Stomach (tissue), 9 donors: ENCODE results near the gene PSMB7. TPM values are rescaled to one million over a fixed set of nuclear protein-coding genes. Genes with fewer than 3 reads are reported as not detected.

Source experiments
- DNase-seq, 2 donors: peaks; one replicate each; pipeline versions ENCODE4 v3.0.0 to v3.0.0-alpha.2; 2013 to 2019
- H3K27ac ChIP-seq, 5 donors: fragments of 200-600 bp in 4 of 5; sonication (generic) in 4 of 5; one replicate each; pipeline ENCODE4 v1.5.1; 2013 to 2019; ENCODE audit warnings: mild to moderate bottlenecking in 1 of 5, moderate library complexity in 1 of 5
- H3K27me3 ChIP-seq, 3 donors: fragments of 200-600 bp; sonication (generic); one replicate each; pipeline ENCODE4 v1.5.1; 2017 to 2019; ENCODE audit warnings: mixed run types in 1 of 3
- H3K36me3 ChIP-seq, 4 donors: fragments of 200-600 bp; sonication (generic); 1 replicate in 3 of 4; 2 replicates in 1 of 4; pipeline ENCODE4 v1.5.1; 2016 to 2019
- H3K4me1 ChIP-seq, 4 donors: fragments of 200-600 bp; sonication (generic); one replicate each; pipeline ENCODE4 v1.5.1; 2016 to 2019
- H3K4me3 ChIP-seq, 4 donors: fragments of 200-600 bp; sonication (generic) in 3 of 4; one replicate each; pipeline ENCODE4 v1.5.1; 2016 to 2019; ENCODE audit warnings: mild to moderate bottlenecking in 1 of 4
- H3K9me3 ChIP-seq, 4 donors: fragments of 200-600 bp; sonication (generic); one replicate each; pipeline ENCODE4 v1.5.1; 2016 to 2019
- CTCF ChIP-seq, 7 experiments: fragments of 450-650 bp in 4 of 7; fragments of 200-600 bp in 3 of 7; sonication (generic) in 3 of 7; IDR thresholded peaks; one replicate each; pipeline ENCODE4 v1.5.1; 2016 to 2019; ENCODE audit warnings: antibody characterized with exemption in 7 of 7, control low read depth in 2 of 7, mild to moderate bottlenecking in 1 of 7
- EP300 ChIP-seq: sonication (generic); formaldehyde crosslinking; IDR thresholded peaks from one replicate; pipeline ENCODE4 v1.6.1; 2017; ENCODE audit warnings: antibody characterized with exemption
- POLR2A ChIP-seq, 4 donors: fragments of 450-650 bp; IDR thresholded peaks; one replicate each; pipeline ENCODE4 v1.6.1; 2016; ENCODE audit warnings: antibody characterized with exemption in 4 of 4, control low read depth in 2 of 4, mild to moderate bottlenecking in 1 of 4, moderate library complexity in 1 of 4
- POLR2AphosphoS5 ChIP-seq, 3 donors: sonication (generic); formaldehyde crosslinking; IDR thresholded peaks; one replicate each; pipeline ENCODE4 v1.6.1; 2016; ENCODE audit warnings: antibody characterized with exemption in 3 of 3
- WGBS, 5 donors: extraction: QIAGEN DNeasy Blood & Tissue Kit in 3 of 5; methylation state at CpG; one replicate each; pipeline versions ENCODE4 v1.1.5 to v1.1.7; 2013 to 2018; 5-methylcytosine and 5-hydroxymethylcytosine counted together
- intact Hi-C: fragments of 100-400 bp; cut with DNase I; formaldehyde crosslinking; loops from one replicate; pipeline ENCODE4 v1.15.1; 2023; ENCODE audit warnings: low total_unique reads
- polyA plus RNA-seq, 3 donors: library from polyadenylated mRNA; stranded (reverse); fragments of 200-250 nt; gene quantifications; one replicate each; pipeline ENCODE4 v1.2.3, GENCODE V29; 2013
- total RNA-seq, 5 donors: library from RNA; depleted of rRNA; stranded (reverse); fragments of >200 nt; gene quantifications; one replicate each; pipeline versions ENCODE4 v1.1.0 to v1.2.3, GENCODE V29; 2014 to 2016
- donor health status: healthy with polysubstance abuse.
- donor health status: Bipolar disorder and iron deficiency.
- donor health status: healthy.

Gene PSMB7
- total and polyA plus RNA-seq, 8 donors: 4.9 to 213 (median 118) TPM

GRCh38 chr9:124349267-124349666, 66.0 kb downstream of the PSMB7 start:
- Histone ChIP-seq H3K4me1 (peaks cover 0 to 4% (median 0%) of the 10 kb centered on the region in 4 donors), H3K27me3 (no peaks in the 10 kb centered on the region), H3K4me3 (no peak overlapping the region), H3K27ac (no peak overlapping the region), H3K9me3 (no peaks in the 10 kb centered on the region), H3K36me3 (peaks cover 64 to 100% (median 100%) of the 10 kb centered on the region in 4 donors)
- TF ChIP-seq CTCF (IDR thresholded peaks at IDR 0.05) (no peak), POLR2AphosphoS5 (IDR thresholded peaks at IDR 0.05) (no peak), EP300 (no peak), POLR2A (IDR thresholded peaks at IDR 0.05) (no peak)
- no peak for DNase-seq
- WGBS, 5 donors: 90 to 96% (median 95%) methylated on average over 8 of the region's 8 CpGs
- intact Hi-C loops: no loop called here

- Histone ChIP-seq H3K27me3 (no peaks in the 10 kb centered on the region), H3K4me1 (peaks cover 0 to under 1% (median 0%) of the 10 kb centered on the region in 4 donors), H3K27ac (no peak overlapping the region), H3K36me3 (peaks cover 65 to 100% (median 100%) of the 10 kb centered on the region in 4 donors), H3K4me3 (no peak overlapping the region), H3K9me3 (no peaks in the 10 kb centered on the region)
- intact Hi-C loops: no loop called here
- TF ChIP-seq POLR2A (IDR thresholded peaks at IDR 0.05) (no peak), EP300 (no peak), CTCF (IDR thresholded peaks at IDR 0.05) (no peak), POLR2AphosphoS5 (IDR thresholded peaks at IDR 0.05) (no peak)
- WGBS, 5 donors: 83 to 92% (median 90%) methylated on average over 9 to 12 of the region's 12 CpGs
- DNase-seq: no peak
Measured at GRCh38 chr9:124348831-124349230, 66.4 kb downstream of the PSMB7 start.

- TF ChIP-seq EP300 (no peak), CTCF (IDR thresholded peaks at IDR 0.05) (no peak), POLR2A (IDR thresholded peaks at IDR 0.05) (no peak), POLR2AphosphoS5 (IDR thresholded peaks at IDR 0.05) (no peak)
- 91 to 98% (median 94%) methylated on average over 3 of the region's 3 CpGs for WGBS, 5 donors
- H3K27ac ChIP-seq: no peak overlapping the region
- no peak overlapping the region for H3K4me3 ChIP-seq
- H3K4me1 ChIP-seq: peaks cover 0 to 5% (median 1%) of the 10 kb centered on the region in 4 donors
- no peaks in the 10 kb centered on the region for H3K27me3 ChIP-seq
- intact Hi-C loops: no loop called here
- DNase-seq: no peak
- no peaks in the 10 kb centered on the region for H3K9me3 ChIP-seq
- H3K36me3 ChIP-seq: peaks cover 63 to 100% (median 100%) of the 10 kb centered on the region in 4 donors
Measured at GRCh38 chr9:124348363-124348762, 66.9 kb downstream of the PSMB7 start.

GRCh38 chr9:124347968-124348358, 67.3 kb downstream of the PSMB7 start:
- intact Hi-C loops: no loop called here

More at GRCh38 chr9:124347968-124348358, 67.3 kb downstream of the PSMB7 start:
- TF ChIP-seq POLR2AphosphoS5 (IDR thresholded peaks at IDR 0.05) (no peak), EP300 (no peak), POLR2A (IDR thresholded peaks at IDR 0.05) (no peak), CTCF (IDR thresholded peaks at IDR 0.05) (no peak)
- Histone ChIP-seq H3K4me1 (peaks cover 0 to 7% (median 3%) of the 10 kb centered on the region in 4 donors), H3K4me3 (no peak overlapping the region), H3K36me3 (peaks cover 59 to 100% (median 97%) of the 10 kb centered on the region in 4 donors), H3K9me3 (no peaks in the 10 kb centered on the region), H3K27me3 (no peaks in the 10 kb centered on the region), H3K27ac (no peak overlapping the region)
- DNase-seq: no peak
- 86 to 92% (median 90%) methylated on average over 4 to 8 of the region's 8 CpGs for WGBS, 5 donors
